Activated gamma-delta T cell (primary cell): ENCODE results near the gene CCDC158.
"Not testable (repeated sequence)": the region's sequence is repeated elsewhere in the genome, so short reads cannot be mapped to it uniquely, and the experiment has no call there.

Experiments used
- DNase-seq: peaks from one replicate; lab custom pipeline; 2025; lab: John Stamatoyannopoulos, UW

CCDC158 gene

DNA sequence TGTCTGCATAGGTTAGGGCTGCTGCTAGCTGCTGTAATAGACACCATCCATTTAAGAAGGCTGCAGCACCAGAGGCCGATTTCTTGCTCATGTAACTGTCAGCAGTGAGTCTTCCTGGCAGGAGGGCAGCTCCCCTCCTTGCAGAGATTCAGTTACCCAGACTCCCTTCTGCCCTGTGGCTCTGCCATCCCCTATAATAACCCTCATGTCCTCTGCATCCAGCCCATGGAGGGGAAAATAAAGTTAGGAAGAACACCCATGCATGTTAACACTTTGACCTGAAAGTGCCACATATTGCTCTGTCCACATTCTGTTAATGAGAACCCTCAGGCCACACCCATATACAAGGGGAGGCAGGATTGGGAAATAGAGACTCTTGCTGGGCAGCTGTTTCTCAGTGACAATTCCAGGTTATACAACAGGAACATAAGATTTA, 109.0 kb downstream of the CCDC158 start:
- DNase-seq = no peak

DNA sequence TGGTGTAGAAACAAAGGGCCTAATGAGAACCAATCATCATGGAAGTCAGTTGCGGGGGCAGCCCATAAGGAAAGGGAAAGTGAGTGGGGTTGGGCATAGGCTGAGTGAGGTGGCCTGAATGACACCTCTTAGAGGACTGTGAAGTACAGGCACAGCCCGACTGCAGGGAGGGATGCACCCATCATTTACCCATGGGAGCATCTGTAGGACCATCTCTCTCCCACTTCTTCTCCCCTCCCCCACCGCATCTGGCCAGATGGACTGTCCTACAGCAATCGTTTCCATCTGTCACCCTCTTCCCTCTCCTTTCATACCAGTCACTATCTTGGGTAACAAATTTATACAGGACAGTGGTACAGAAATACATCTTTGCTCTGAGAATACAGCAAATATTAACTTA, 110.3 kb downstream of the CCDC158 start:
- no peak for DNase-seq

DNA sequence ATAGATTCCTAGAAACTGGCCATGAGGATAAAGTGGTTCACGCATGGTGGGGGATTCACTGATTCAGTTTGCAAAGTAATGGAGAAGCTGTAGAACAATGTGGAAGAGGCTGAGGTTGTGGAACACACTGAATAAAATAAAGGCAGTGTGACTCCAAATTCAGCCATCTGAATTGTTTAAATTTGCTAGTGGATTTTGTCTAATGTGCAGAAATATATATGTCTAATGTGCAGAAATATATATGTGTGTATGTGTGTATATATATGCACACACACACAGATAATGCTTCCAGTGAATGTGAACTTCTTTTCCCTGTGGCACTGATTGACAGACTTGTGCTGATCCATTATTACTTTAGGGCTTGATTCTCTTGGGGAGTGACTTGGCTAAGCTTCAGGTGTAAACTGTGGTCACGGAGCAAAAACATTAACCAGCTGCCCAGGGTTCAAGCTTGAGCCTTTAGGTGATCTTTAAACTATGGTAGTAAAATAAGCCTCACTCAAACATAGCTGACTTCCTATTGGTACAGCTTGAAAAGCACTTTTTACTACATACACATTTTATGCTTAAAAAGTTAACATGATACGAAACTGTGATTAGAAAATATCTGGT, 110.9 kb downstream of the CCDC158 start:
- DNase-seq = no peak

DNA sequence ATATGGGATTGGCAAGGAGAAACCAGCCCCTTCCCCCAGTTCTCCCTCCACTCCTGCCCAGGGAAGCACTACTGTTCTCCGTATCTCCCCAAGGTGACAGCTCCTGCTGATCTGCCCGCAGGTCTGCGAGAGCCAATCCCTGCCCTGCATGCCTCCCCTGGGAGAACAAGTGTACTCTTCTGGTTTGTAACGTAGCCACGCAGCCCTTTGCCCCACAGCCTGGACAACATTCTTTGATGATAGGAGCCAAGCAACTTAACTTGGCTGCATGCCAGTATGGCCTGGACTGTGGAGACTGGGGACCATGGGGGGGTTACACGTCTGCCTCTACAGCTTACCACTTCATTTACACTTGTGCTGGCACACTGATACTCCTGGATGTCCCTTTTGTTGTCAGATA, 112.4 kb downstream of the CCDC158 start:
- no peak for DNase-seq

DNA sequence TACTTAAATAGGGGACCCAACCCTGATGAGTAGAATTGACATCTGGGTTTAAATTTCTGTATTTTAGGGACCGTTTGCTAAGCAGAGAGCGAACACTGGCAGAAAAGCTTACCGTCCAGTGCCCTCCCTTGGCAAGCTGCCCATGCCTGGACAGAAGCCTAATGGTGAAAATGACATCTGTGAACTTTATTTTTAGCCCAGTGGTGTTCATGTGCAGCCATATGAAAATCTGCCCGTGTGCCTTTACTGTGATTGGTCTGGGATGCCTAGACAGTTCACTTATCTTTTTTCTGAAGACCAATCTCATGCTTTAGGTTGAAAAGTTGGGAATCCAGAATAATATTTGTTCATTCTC, 113.3 kb downstream of the CCDC158 start:
- DNase-seq = no peak

DNA sequence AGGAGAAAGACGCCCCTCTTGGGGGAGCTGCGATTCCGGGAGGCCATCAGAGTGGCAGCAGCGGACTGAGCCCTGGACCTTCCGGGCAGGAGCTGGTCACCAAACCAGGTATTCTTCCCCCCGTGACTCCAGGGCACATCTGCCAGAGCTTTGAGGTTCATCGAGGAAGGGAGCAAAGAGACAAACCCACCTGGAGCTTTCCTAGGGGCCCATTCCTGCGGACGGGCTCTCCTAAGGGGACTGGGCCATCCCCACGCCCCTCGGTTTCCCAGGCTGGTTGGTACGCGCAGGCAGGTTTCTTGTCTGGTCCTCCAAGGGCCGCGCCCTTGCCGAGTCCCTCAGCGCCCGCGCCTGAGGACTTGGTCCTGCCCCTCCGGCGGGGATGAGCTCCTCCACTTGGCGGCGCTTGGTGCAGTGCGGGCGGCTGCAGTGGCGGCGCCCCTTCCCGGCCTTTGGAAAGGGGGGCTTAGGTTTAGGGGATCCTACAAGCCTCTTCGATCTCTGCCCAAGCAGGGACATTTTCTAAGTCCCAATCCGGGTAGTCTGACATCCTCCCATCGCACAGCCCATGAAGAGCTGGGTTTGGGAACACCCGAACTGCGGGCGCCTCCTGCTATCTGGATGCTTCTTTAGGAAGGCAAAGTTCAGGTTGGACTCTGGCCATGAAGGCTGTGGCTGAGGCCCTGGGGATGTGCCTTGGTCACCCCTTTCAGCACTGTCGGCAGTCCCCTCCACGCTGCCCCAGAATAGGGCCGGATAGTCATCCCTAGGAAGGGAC, 113.9 kb downstream of the CCDC158 start:
- DNase-seq = peak; percentile 5

DNA sequence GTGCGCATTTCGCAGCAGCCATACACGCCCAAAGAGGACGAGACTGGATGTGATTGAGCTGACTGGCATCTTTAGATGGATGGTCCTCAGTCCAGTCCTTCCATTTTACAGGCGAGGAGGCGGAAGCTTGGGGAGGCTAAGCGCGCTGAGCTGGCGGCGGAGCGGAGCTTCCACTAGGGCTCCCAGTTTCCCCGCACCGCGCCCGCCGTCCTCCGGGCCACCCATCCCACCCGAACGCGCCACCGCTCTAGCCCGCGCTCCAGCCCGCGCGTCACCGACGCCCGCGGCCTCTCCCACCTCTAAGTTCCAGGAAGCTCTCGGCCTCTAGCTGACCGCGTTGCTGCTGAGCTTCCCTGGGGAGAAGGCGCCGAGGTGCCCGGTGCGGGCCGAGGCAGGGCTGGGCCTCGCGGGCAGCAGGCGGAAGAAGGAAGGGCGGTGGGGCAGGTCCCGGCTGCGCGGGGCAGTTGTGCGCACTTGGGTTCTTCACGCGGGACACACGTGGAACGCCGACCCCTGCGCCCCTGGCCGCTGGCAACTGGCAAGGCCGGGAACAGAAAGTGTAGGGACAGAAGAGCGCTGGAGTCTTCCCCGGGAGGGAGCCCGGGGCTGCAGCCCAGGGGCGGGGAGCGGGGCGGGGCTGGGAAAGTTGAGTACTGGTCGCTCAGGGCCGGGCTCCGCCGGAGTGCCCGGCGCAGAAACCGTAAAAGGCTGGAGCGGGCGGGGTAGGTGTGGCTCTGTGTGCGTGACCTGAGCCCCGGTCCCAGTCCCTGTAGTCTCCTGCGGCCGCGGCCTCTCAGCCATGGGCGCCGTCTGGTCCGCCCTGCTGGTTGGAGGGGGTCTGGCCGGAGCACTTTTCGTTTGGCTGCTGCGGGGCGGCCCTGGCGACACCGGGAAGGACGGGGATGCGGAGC, 114.7 kb downstream of the CCDC158 start, which contains the start of gene STBD1:
Gene STBD1 (plus strand): TSS at position 763 of the 911 bp plus-strand sequence. CDS start 37 bp downstream, at position 800.
- DNase-seq = peak; percentile 20

DNA sequence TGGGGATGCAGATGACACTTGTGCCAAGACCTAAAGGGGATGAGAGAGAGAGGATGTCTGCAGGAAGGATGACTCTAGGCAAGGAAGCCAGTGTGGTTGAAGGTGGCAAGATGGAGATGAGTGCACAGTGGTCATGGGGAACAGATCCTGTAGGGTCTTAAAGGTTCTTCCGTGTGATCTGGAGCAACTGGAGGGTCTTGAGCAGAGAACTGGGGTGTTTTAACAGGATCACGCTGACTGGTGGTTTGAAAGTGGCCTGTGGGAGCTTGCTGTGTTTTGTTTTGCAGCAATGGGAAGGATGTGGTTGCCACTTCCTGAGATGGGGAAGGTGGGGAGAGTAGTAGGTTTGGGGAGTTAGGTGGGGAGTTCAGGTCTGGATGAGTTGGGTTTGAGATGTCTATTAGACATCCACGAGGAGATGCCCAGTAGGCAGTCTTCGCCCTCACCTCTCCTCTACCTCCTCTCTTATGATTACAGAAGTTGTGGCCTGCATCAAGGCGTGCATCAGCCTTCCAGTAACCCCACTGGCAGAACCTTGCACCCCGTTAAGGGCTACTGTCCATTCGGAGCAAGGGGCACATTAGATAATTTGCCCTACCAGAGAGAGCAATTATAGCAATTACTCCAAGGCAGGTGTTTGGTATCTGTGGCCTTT, 115.8 kb downstream of the CCDC158 start:
- DNase-seq = no peak

DNA sequence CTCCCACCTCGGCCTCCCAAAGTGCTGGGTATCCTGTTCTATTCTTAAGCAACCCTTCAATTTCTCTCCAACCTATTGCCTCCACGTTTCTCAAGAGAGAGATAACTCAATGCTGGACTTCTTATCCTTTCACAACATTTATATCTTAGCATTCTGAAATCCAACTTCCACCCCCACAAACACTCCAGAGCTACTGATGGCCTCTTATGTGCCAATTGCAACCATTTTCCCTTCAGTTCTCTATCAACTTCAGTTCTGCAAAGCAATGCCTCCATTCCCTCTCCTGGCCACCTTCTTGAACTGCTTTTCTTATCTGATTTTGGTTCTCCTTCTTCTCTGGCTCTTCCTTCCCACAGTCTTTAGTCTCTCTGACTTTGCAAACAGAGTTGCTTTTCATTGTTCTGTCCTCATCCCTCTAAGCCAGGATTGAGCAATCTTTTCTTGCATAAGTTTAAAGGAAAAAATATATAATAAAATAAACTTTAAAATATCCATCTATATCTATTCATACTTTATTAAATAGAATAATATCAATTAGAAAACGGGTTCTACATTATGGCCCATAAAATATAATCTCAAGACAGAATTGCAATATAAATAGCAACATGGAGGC, 118.0 kb downstream of the CCDC158 start:
- no peak for DNase-seq

DNA sequence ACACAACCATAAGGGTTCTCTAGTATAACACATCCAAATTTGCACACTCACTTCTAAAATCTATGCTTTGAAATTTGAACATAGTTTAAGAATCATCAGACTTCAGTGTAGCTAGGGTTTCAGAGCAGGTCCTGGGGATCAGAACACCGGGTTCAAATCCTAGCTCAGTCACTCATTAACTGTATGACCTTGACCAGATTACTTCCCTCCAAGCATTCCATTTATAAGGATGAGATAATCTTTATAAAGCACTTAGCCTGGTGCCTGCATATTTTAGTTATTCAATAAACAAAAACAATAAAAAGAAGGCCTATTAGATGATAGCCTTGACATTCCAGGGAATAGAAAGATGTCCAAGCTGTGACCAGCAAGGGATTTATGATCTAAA, 119.2 kb downstream of the CCDC158 start:
- no peak for DNase-seq

DNA sequence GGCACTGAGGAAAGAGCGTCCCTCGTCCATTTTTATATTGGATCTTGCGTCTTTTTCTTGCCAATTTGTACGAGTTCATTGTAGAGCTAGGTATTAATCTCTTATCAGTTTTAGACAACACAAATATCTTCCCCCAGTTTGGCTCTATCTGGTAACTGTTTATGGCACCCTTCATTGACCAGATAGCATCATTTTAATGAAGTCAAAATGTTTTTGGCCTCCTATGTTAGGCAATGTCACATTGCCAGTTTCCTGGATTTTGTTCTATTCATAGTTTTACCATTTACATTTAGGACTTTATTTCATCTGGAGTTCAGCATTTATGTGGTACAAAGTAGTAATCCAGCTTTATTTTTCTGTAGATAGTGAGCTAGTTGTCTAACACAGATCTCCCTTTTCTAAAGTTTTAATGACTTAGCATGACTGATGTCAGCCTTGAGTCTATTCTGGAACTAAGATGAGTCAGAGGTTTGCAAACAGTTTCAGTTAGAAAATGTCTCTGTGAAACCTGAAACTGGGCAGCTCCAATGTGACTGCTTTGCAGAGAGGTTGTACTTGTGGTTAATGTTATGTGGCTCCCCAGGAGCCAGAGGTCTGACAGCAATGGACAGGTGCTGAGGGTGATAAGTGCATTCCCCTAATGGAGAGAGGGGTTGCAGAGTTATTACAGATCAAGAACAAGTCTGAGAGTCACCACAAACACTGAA, 119.7 kb downstream of the CCDC158 start:
- no peak for DNase-seq

DNA sequence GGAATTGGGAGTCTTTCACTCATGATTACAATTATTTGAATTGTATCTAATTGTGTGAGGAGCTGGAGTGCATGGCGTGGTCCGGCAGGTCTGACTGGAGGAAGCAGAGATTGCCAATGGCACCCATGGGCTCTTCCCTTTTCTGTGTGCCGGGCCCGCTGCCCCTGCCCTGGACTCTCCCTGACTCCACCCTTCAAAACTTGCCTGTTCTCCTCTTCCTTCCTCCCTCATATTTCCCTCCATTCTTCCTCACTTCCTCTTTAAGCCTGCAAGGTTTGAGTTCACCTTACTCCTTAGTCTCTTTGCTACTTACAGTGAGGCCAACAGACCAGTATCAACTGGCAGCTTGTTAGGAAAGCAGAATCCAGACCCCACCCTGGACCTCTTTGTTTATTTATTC, 120.9 kb downstream of the CCDC158 start:
- no peak for DNase-seq

DNA sequence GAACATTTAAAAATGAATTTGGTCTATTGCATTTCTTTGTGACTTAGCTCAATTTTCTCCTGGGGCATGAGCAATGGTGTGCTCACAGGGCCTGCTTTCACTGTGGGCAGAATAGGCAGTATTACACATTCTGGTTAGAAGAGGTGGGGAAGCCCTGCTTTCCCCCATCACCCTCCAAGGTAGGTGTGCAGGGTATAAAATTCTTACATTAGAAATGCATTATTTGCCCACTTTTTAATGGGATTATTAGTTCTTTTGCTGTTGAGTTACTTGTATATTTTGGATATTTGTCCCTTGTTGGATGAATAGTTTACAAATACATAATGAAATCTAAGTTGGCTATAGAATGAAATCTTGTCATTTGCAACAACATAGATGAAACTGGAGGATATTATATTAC, 122.7 kb downstream of the CCDC158 start:
- DNase-seq = no peak

DNA sequence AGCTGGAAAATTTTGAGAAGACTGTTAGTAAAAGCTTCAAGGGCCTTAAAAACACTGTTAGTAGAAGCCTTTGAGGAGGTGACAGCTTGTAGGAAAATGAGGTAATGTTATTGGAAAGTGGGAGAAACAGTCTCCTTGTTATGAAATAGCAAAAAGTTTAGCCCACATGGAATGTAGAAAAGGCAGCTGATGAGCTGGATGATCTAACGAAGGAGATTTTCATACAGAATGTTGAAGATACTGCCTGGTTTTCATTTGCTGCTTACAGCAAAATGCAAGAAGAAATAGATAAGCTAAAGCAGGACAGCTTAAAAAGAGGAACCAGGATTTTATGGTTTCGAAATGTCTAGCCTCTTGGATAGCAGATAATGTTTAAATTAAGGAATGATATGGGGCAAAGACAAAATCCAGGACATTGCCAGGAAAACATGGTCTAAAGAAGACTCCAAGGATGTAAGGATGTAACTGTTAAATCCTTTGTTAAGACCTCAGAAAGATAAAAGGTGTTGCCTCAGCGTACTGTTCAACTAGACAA, 124.6 kb downstream of the CCDC158 start:
- DNase-seq = no peak

DNA sequence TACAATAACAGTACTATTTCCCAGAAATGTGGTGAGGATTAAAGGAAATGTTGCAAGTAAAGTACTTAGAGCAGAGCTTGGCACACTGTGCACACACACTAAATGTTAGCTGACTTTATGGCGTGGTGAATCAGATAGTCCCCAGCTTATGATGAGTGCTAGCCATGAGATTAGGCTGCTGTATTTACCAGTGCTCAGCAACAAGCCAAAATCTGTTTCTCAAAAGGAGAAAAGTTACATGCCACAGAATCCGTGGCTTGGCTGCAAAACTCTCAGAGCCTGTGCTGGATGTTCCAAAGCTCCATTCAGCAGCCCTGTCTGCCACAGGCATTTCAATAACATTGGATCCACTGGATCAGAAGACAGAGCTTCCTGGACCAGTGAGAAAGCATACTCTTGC, 127.2 kb downstream of the CCDC158 start:
- DNase-seq = no peak

DNA sequence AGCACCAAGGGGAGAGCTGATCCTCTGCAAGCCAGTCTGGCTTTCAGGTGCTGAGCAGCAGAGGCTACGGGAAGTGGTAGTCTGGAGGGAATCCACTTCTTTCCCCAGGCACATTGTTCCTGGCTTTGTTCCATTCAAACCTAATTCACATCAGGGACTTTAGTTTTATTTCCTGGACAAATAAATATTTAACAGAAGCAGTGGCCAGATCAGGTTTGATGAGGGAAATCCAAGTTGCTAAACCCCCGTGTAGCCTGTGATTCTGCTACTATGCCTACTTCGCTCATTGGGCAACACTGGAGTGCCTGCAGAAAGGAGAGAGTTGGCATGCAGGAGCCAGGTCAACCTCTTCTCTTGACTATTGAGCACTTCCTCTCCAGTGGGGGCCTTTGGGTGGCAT, 128.2 kb downstream of the CCDC158 start:
- no peak for DNase-seq

DNA sequence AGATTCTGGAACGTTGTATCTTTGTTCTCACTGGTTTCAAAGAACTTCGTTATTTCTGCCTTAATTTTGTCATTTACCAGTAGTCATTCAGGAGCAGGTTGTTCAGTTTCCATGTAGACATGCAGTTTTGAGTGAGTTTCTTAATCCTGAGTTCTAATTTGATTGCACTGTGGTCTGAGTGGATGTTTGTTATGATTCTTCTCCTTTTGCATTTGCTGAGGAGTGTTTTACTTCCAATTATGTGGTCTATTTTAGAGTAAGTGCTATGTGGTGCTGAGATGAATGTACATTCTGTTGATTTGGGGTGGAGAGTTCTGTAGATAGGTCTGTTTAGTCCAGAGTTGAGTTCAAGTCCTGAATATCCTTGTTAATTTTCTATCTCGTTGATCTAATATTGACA, 133.1 kb downstream of the CCDC158 start:
- DNase-seq = not testable (repeated sequence)

DNA sequence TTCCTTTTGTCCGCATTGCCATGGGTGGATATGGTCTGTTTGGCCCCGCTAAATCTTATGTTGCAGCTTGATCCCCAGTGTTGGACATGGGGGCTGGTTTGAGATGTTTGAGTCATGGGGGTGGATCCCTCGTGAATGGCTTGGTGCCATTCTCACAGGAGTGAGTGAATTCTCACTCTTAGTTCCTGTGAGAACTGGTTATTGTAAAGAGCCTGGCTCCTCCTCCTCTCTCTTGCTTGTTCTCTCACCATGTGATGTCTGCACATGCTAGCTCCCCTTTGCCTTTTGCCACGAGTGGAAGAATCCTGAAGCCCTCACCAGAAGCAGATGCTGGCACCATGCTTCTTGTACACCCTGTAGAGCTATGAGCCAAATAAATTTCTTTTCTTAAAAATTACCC, 137.0 kb downstream of the CCDC158 start:
- no peak for DNase-seq

DNA sequence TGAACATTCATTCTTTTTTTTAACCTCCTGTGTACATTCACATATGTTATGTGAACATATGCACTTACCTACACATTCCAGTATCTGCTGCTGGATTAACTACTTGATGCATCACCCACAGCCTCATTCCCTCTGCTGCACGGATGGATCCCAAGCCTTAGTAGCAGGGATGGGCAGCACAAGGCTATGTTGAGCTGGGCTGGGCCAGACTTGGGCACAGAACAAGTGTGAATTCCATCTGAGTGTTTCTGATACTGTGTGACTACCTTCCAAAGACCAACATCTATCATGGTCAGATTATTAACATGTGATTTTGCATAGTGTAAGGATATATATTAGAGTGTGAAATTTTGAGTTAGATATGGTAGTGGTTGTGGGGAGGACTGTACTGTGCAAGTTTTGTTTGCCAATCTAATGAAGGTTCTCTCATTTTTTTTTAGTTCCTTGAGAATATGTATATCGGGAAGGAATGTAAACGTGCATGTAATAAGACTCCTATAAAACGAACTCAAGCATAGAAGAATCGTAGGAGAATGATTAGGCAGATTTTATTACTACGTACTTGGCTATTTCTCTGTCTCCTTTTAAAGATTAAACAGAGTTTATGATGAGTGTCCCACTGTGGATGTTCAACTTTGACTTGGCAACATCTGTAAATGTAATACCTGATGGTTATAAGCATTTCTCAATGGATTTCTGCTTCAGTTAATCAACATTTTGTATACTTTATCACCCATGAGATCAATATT, 137.8 kb downstream of the CCDC158 start:
- no peak for DNase-seq

DNA sequence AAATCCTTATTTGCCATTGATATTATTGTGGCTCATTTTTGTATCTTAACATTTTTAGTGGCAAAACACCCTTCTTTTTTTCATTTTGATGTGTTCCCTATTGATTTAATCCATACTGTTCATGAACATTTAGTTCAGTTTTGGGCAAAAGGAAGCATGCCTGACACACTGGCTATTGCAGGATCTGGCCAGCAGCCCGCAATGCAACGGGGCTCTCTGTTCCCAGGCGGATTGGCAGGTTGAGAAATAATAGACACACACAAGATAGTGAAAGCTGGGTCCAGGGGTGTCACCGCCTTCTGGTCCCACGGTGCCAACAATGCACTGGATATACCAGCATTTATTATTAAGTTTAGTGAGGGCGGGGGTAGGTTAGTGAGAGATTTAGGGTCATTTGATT, 139.3 kb downstream of the CCDC158 start:
- DNase-seq = not testable (repeated sequence)
